ENCODE data around the gene BCL2A1.

DNA sequence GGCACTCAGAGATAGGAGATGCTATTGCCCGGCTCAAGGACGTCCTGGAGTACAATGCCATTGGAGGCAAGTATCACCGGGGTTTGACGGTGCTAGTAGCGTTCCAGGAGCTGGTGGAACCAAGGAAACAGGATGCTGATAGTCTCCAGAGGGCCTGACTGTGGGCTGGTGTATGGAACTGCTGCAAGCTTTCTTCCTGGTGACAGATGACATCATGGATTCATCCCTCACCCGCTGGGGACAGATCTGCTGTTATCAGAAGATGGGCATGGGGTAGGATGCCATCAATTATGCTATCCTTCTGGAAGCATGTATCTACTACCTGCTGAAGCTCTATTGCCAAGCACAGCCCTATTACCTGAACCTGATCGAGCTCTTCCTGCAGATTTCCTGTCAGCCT lies 26.4 kb downstream of the BCL2A1 start:
- TF ChIP-seq, protein P1, sequence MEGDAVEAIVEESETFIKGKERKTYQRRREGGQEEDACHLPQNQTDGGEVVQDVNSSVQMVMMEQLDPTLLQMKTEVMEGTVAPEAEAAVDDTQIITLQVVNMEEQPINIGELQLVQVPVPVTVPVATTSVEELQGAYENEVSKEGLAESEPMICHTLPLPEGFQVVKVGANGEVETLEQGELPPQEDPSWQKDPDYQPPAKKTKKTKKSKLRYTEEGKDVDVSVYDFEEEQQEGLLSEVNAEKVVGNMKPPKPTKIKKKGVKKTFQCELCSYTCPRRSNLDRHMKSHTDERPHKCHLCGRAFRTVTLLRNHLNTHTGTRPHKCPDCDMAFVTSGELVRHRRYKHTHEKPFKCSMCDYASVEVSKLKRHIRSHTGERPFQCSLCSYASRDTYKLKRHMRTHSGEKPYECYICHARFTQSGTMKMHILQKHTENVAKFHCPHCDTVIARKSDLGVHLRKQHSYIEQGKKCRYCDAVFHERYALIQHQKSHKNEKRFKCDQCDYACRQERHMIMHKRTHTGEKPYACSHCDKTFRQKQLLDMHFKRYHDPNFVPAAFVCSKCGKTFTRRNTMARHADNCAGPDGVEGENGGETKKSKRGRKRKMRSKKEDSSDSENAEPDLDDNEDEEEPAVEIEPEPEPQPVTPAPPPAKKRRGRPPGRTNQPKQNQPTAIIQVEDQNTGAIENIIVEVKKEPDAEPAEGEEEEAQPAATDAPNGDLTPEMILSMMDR (conservative IDR thresholded peaks at IDR 0.05; ENCODE audit: low read length), result no peak
- TF ChIP-seq EZH2phosphoT487 (IDR thresholded peaks at IDR 0.05; ENCODE audit: borderline replicate concordance, low read depth, low read length), result no peak
